ENCODE data around the gene REEP3.

The REEP3 gene

DNA sequence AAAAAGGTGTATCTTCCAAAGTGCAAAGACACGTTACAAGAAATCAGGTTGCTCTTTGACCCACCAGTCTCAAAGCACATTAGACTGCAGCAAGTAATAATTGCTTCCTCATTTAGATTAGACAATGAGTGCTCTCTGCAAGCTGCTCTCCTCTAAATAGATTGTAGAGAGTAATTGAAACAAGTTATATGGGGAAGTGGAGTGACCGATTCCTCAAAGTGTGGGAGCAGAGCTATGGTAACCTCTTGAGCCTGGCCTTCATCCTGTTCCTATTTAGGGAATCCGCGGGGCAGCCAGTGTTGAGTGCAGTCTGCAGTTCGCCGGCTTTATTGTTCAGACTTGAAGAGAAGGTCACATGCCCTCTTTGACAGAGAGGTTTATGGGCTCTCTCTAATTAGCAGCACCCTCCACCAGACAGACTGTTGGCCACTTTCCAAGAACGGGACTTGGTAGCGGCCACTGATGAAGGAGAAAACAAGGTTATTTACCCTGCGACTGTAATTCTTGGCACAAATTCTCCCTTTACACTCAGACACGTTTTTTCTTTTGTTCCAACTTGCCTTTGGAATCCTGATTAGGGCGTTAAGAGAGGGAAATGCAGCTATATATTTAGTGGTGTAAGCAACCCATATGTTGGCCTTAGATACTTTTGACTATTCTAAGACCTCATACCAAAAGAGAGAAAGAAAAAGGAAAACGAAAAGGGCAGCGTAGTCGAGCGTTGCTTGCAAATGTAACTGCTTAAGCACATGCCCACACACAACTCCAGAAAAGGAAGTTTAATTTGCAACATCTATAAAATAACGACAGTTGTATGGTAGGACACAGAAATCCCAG is 107.5 kb downstream of the REEP3 start (continued):
- TF ChIP-seq ZFHX2 (tag by site-specific recombination; conservative IDR thresholded peaks at IDR 0.05) (no peak), ZNF76 (tag by site-specific recombination; IDR thresholded peaks at IDR 0.05; ENCODE audit: borderline replicate concordance, low read depth) (peak; percentile 69; the same call in 1 of the 2 replicates), ZNF223 (tag by site-specific recombination; IDR thresholded peaks at IDR 0.05) (no peak), ZNF16 (tag by site-specific recombination; IDR thresholded peaks at IDR 0.05; ENCODE audit: low read depth) (no peak), ZNF701 (tag by site-specific recombination; IDR thresholded peaks at IDR 0.05) (no peak), ZNF302 (tag by site-specific recombination; IDR thresholded peaks at IDR 0.05; ENCODE audit: low read depth) (no peak), ZNF837 (tag by site-specific recombination; IDR thresholded peaks at IDR 0.05) (no peak), WT1 (tag by site-specific recombination; IDR thresholded peaks at IDR 0.05) (no peak; the same call in 1 of the 2 replicates), INSM2 (tag by site-specific recombination; IDR thresholded peaks at IDR 0.05) (peak; percentile 63), ZNF768 (tag by site-specific recombination; IDR thresholded peaks at IDR 0.05) (no peak), ZNF155 (tag by site-specific recombination; IDR thresholded peaks at IDR 0.05) (no peak), ZNF610 (tag by site-specific recombination; IDR thresholded peaks at IDR 0.05; ENCODE audit: borderline replicate concordance) (no peak), ZNF548 (tag by site-specific recombination; IDR thresholded peaks at IDR 0.05) (no peak), ZNF521 (tag by site-specific recombination; IDR thresholded peaks at IDR 0.05) (no peak), FEZF1 (tag by site-specific recombination; IDR thresholded peaks at IDR 0.05) (peak; percentile 79), ZNF10 (tag by site-specific recombination; IDR thresholded peaks at IDR 0.05) (peak; percentile 99), ZNF555 (tag by site-specific recombination; conservative IDR thresholded peaks at IDR 0.05) (no peak), ZNF626 (tag by site-specific recombination; IDR thresholded peaks at IDR 0.05) (no peak), ZNF239 (tag by site-specific recombination; IDR thresholded peaks at IDR 0.05) (no peak), ZFP41 (tag by site-specific recombination; IDR thresholded peaks at IDR 0.05; ENCODE audit: borderline replicate concordance) (no peak), ZBTB49 (tag by site-specific recombination; IDR thresholded peaks at IDR 0.05; ENCODE audit: low read depth) (no peak)
- TF ChIP-seq, protein P1, sequence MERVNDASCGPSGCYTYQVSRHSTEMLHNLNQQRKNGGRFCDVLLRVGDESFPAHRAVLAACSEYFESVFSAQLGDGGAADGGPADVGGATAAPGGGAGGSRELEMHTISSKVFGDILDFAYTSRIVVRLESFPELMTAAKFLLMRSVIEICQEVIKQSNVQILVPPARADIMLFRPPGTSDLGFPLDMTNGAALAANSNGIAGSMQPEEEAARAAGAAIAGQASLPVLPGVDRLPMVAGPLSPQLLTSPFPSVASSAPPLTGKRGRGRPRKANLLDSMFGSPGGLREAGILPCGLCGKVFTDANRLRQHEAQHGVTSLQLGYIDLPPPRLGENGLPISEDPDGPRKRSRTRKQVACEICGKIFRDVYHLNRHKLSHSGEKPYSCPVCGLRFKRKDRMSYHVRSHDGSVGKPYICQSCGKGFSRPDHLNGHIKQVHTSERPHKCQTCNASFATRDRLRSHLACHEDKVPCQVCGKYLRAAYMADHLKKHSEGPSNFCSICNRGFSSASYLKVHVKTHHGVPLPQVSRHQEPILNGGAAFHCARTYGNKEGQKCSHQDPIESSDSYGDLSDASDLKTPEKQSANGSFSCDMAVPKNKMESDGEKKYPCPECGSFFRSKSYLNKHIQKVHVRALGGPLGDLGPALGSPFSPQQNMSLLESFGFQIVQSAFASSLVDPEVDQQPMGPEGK (tag by site-specific recombination; IDR thresholded peaks at IDR 0.05) = peak; percentile 56
- TF ChIP-seq, protein P2, sequence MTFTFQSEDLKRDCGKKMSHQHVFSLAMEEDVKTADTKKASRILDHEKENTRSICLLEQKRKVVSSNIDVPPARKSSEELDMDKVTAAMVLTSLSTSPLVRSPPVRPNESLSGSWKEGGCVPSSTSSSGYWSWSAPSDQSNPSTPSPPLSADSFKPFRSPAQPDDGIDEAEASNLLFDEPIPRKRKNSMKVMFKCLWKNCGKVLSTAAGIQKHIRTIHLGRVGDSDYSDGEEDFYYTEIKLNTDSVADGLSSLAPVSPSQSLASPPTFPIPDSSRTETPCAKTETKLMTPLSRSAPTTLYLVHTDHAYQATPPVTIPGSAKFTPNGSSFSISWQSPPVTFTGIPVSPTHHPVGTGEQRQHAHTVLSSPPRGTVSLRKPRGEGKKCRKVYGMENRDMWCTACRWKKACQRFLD (tag by site-specific recombination; IDR thresholded peaks at IDR 0.05) = no peak
- TF ChIP-seq, protein P3, sequence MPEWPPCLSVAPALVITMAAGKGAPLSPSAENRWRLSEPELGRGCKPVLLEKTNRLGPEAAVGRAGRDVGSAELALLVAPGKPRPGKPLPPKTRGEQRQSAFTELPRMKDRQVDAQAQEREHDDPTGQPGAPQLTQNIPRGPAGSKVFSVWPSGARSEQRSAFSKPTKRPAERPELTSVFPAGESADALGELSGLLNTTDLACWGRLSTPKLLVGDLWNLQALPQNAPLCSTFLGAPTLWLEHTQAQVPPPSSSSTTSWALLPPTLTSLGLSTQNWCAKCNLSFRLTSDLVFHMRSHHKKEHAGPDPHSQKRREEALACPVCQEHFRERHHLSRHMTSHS (tag by site-specific recombination; IDR thresholded peaks at IDR 0.05) = no peak
- TF ChIP-seq, protein P4, sequence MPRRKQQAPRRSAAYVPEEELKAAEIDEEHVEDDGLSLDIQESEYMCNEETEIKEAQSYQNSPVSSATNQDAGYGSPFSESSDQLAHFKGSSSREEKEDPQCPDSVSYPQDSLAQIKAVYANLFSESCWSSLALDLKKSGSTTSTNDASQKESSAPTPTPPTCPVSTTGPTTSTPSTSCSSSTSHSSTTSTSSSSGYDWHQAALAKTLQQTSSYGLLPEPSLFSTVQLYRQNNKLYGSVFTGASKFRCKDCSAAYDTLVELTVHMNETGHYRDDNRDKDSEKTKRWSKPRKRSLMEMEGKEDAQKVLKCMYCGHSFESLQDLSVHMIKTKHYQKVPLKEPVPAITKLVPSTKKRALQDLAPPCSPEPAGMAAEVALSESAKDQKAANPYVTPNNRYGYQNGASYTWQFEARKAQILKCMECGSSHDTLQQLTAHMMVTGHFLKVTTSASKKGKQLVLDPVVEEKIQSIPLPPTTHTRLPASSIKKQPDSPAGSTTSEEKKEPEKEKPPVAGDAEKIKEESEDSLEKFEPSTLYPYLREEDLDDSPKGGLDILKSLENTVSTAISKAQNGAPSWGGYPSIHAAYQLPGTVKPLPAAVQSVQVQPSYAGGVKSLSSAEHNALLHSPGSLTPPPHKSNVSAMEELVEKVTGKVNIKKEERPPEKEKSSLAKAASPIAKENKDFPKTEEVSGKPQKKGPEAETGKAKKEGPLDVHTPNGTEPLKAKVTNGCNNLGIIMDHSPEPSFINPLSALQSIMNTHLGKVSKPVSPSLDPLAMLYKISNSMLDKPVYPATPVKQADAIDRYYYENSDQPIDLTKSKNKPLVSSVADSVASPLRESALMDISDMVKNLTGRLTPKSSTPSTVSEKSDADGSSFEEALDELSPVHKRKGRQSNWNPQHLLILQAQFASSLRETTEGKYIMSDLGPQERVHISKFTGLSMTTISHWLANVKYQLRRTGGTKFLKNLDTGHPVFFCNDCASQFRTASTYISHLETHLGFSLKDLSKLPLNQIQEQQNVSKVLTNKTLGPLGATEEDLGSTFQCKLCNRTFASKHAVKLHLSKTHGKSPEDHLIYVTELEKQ (tag by site-specific recombination; IDR thresholded peaks at IDR 0.05; ENCODE audit: borderline replicate concordance) = peak; percentile 72; the same call in 1 of the 2 replicates
- TF ChIP-seq, protein P5, sequence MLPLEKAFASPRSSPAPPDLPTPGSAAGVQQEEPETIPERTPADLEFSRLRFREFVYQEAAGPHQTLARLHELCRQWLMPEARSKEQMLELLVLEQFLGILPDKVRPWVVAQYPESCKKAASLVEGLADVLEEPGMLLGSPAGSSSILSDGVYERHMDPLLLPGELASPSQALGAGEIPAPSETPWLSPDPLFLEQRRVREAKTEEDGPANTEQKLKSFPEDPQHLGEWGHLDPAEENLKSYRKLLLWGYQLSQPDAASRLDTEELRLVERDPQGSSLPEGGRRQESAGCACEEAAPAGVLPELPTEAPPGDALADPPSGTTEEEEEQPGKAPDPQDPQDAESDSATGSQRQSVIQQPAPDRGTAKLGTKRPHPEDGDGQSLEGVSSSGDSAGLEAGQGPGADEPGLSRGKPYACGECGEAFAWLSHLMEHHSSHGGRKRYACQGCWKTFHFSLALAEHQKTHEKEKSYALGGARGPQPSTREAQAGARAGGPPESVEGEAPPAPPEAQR (tag by site-specific recombination; IDR thresholded peaks at IDR 0.05) = no peak
